NOMO-1 treated with dmso at 0.1 percent for 144 hours (cell line): ENCODE measurements around the gene ABCF1.
"Not testable (repeated sequence)": the region's sequence is repeated elsewhere in the genome, so short reads cannot be mapped to it uniquely, and the experiment has no call there.

ENCODE experiments used
- DNase-seq: peaks from one replicate; lab custom pipeline; 2025; ENCODE audit not compliant: unreplicated experiment; lab: John Stamatoyannopoulos, UW

Gene ABCF1

GRCh38 chr6:30571075-30571761 is at the start of gene ABCF1:
ABCF1 (plus strand) TSS chr6:30571442; CDS start chr6:30571488, 46 bp downstream.
- peak; percentile 96 for DNase-seq

GRCh38 chr6:30521952-30522351 is 49.3 kb upstream of the ABCF1 start:
- DNase-seq, result not testable (repeated sequence)

- not testable (repeated sequence) for DNase-seq
These were observed 44.8 kb upstream of the ABCF1 start for GRCh38 chr6:30526444-30526843.

- peak; percentile 51 for DNase-seq
These were observed 41.8 kb upstream of the ABCF1 start for GRCh38 chr6:30529349-30529875.

- no peak for DNase-seq
These were observed 41.2 kb upstream of the ABCF1 start for GRCh38 chr6:30530014-30530413.

GRCh38 chr6:30533460-30534294 is 37.6 kb upstream of the ABCF1 start:
- DNase-seq, result no peak

- no peak for DNase-seq
These were observed 33.3 kb upstream of the ABCF1 start for GRCh38 chr6:30537931-30538330.

- DNase-seq, result peak; percentile 49
These were observed 29.5 kb upstream of the ABCF1 start for GRCh38 chr6:30541515-30542403.

GRCh38 chr6:30542404-30542725 is 28.9 kb upstream of the ABCF1 start:
- DNase-seq, result no peak

- DNase-seq, result no peak
These were observed 28.3 kb upstream of the ABCF1 start for GRCh38 chr6:30542915-30543314.

- no peak for DNase-seq
These were observed 27.4 kb upstream of the ABCF1 start for GRCh38 chr6:30543821-30544220.

GRCh38 chr6:30544666-30545272 is 26.5 kb upstream of the ABCF1 start:
- no peak for DNase-seq

GRCh38 chr6:30547454-30547853 is 23.8 kb upstream of the ABCF1 start:
- peak; percentile 2 for DNase-seq

- no peak for DNase-seq
These were observed 22.9 kb upstream of the ABCF1 start for GRCh38 chr6:30548375-30548774.

GRCh38 chr6:30554404-30554803 is 16.8 kb upstream of the ABCF1 start:
- no peak for DNase-seq

- no peak for DNase-seq
These were observed 16.1 kb upstream of the ABCF1 start for GRCh38 chr6:30554962-30555815.

GRCh38 chr6:30555816-30556065 is 15.5 kb upstream of the ABCF1 start:
- no peak for DNase-seq

GRCh38 chr6:30556066-30556905 is 15.0 kb upstream of the ABCF1 start, which contains the start of gene GNL1:
GNL1 (minus strand) TSS chr6:30556489; CDS start chr6:30556203, 286 bp downstream.
- DNase-seq, result peak; percentile 80
